NCI-H146 (cell line): Measurements from ENCODE around the gene CPN2.

Source experiments
- DNase-seq: peaks from one replicate; lab custom pipeline; 2025; lab: John Stamatoyannopoulos, UW

CPN2 gene

GRCh38 chr3:194381460-194381875, 30.3 kb upstream of the CPN2 start:
- no peak for DNase-seq

DNA sequence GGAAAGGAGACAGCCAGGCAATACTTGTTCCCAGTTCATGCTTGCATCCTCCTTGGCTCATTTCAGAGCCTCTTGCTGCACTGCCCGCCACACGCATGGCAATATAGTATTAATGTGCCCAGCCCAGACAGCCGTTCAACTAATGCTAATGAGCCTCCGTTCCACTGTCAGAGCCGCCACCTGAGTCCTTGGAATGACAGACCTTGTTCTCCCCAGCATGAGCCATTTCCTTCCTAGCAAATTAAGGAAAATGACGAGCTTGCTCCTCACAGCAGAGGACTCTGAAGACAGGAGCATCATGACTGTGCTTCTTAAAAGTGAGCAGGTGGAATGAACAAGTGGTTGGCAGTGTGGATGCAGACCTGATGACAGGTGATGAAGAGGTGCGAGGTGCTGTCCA, 29.2 kb upstream of the CPN2 start:
- peak; percentile 49 for DNase-seq

GRCh38 chr3:194379651-194380050, 28.5 kb upstream of the CPN2 start:
- peak; percentile 77 for DNase-seq

DNA sequence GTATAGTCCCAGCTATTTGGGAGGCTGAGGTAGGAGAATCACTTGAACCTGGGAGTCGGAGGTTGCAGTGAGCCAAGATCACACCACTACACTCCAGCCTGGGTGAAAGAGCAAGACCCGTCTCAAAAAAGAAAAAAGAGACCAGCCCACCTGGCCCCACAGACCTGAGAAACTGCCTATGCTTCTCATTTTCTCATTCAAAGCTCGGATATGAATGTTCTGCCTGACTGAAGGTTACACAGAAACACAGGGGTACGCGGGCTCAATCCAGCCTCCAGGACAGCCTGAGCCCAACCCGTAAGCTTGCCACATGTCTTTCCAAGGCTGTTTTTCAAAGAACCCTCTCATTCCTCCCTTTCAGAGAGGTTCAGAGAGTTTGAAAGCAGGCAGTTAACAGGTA, 28.1 kb upstream of the CPN2 start:
- no peak for DNase-seq

DNA sequence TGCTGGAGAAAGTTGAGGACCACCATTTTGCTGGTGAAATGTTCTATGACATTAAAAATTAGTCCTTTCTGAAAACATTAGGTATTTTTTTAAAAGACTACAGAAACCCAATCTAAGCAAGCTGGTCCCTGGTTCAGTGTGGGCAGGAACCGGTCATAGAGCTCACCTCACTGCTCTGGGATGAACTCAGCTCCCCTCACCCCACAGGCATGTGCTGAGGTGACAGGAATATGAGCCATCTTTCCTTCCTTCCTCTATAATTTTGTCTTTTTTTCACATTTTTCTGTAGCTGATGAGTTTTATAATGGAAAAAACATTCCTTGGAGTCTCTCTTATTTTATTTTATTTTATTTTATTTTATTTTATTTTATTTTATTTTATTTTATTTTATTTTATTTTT, 26.6 kb upstream of the CPN2 start:
- no peak for DNase-seq

- DNase-seq: no peak
Observed at GRCh38 chr3:194376241-194376560, 25.1 kb upstream of the CPN2 start.

- DNase-seq: peak; percentile 30
Observed at GRCh38 chr3:194375473-194376240, 24.5 kb upstream of the CPN2 start.

DNA sequence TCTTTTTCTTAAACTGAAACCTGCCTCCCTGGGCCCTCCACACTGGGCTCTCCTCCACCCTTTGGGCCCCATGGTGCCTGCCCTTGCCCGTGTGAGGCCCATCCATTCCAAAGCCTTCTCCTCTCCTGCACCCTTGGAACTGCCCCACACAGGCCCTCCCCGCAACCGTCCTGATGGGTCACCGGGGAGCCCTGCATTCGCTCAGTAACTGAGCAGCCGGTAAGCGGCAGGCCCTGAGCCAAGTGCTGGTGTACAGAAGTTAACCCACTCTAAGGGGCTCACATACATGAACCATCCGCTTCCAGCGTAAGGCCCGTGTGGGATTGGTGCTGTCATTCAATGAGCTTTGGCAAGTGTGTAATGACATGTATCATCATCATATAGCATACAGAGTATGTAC, 23.8 kb upstream of the CPN2 start:
- no peak for DNase-seq

- DNase-seq: no peak
Observed at GRCh38 chr3:194373899-194374298, 22.8 kb upstream of the CPN2 start.

GRCh38 chr3:194373028-194373427, 21.9 kb upstream of the CPN2 start:
- DNase-seq: no peak

- no peak for DNase-seq
Observed at GRCh38 chr3:194370753-194371152, 19.6 kb upstream of the CPN2 start.

DNA sequence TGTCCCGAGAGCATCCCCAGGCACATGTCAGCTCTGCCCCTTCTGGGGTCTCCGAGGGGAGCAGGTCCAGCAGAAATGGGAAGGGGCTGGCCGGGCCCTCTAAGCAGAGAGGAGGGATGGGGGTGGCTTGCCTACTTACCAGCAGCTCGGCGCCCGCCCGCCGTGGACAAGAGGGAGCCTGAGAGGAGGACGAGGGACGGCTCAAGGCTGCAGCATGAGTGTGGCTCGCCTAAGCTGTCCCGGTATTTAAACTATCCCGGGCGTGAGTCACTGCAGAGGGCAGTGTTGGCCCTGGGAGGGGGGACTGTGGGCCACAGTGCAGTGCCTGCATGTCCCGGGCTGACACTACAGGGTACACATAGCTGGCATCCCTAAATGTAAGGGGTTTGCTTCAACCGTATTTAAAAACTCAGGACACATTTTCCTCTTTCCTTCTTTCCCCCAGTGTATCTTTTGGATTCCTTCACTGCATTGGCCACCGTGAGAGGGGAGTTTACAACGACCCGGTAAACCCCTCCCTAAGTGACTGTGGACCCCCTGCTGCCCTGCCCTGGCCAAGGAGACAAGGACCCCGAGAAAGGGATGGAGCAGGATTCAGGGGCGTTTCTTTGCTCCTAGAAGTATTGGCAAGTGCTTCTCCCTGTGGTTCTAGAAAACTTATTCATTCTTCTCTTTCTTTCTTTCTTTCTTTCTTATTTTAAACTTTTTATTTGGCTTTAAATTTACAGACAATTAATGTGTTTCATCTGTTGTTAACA, 18.6 kb upstream of the CPN2 start, which contains the start of gene LRRC15:
TSS of gene LRRC15 (minus strand) at position 222 of the 758 bp plus-strand sequence. CDS start 8,700 bp downstream, outside the sequence.
- DNase-seq: no peak

- DNase-seq: no peak
Observed at GRCh38 chr3:194368918-194369317, 17.8 kb upstream of the CPN2 start.

DNA sequence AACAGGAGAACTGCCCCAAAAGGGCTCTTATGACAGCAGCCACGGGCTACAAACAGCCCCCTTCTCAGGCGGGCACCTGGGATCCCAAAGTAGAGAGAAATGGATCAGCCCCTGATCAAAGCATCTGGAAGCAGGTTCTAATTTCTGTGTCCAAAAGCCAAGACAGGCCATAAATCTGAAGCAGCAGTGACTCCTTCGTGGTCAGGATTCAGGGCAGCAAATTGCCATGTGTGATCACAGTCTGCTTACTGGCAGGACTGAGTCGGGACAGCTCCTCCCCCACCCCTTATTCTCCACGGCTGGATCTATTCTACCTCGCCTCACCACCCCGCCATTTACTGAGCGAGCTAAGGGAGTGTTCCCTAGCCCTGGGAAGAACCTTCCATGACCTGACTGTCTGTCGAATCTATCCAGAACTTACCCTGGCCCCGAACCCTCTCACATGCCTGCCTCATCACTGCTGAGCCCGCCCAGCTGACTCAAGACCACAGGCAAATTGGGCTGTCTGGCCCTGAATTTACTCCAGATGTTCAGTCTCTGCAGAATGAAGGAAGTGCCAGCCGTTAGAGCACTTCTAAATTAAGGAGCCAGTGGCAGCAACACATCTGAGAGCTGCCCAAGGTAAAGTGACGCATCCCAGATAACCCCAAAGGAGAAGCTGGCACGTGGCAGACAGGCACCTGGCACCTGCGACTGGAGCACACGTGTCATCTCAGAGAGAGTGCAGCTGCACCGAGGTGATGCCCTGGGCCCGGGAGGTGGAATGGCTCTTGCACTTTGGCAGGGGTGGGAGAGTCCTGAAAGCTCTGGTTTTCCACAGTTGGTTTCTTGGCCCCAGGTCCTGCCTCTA, 17.1 kb upstream of the CPN2 start:
- no peak for DNase-seq

DNA sequence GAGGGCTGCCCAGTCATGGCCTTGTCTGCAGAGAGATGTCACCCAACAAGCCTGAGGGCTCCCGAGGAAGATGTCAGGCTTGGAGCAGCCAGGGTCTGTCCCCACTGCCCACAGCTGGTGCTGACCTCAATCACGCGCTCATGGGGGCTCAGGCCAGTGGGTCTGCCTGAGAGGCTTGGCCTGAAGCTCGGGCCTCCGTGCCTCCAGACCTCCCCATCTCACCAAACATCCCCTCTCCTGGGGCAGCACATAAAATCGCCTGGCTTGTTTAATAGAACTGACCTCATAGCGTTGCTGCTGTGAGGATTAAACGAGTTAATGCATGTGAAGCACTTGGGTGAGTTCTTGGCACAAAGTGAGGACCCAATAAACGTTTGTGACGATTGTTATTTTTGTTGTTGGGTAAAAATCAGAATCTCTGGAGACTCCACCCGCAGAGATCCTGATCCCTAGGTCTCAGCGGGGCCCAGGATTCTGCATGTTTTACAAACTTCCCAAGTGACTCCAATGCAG, 14.9 kb upstream of the CPN2 start:
- no peak for DNase-seq

- no peak for DNase-seq
Observed at GRCh38 chr3:194365526-194365925, 14.4 kb upstream of the CPN2 start.

GRCh38 chr3:194364652-194365434, 13.7 kb upstream of the CPN2 start:
- peak; percentile 94 for DNase-seq

DNA sequence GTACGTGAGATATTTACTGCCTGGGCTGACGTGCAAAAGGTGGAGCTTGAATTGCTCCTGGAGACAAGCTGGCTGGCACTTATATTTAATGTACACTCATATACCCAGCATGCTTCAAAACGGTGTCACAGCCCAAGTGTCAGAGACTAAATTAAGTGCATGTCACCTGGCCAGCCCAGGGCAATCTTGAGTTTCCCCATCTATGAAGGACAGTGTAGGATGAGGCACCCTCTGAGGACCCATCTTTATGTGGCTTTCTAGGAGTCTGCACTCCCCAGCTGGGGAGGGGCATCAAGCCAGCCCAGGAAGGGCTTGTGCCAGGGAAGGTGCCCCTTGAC, 13.2 kb upstream of the CPN2 start:
- no peak for DNase-seq

DNA sequence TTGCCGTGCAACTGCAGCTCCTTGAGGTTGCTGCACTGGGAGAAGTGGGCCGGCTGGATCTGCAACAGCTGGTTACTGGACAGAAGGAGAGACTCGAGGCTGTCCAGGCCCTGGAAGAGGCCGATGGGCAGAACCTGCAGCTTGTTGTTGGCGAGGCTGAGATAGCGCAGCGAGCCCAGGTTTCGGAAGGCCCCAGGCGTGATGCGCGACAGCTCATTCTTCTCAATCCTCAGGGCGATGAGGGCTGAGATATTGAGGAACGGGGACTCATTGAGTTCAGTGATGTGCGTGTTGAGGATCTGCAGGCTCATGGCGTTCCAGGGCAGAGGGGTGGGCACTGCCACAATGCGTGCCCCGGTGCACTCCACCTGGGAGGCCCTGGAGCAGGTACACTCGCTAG, 9.4 kb upstream of the CPN2 start:
- DNase-seq: no peak

DNA sequence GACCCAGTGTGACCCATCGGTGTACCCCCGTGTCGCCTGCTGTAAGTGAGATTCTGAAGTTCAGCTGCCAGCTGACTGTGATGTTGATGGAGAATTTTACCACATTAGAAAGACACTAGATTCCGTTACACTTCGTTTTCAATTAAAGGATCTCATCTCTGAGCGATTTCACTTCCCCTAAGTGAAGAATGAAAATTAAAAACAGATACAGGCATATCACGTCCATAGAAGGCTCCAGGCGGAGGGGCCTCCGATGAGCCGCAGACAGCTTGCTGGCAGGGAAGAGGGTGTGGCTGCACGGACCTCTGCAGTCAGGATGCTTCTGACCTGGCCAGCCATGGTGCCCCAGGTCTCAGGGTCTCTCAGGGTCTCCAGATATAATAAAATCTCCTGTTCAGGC, 6.6 kb upstream of the CPN2 start:
- DNase-seq: no peak

GRCh38 chr3:194355379-194355778, 4.3 kb upstream of the CPN2 start:
- DNase-seq: no peak

GRCh38 chr3:194354315-194354714, 3.2 kb upstream of the CPN2 start:
- no peak for DNase-seq
